H1 (cell line): ENCODE measurements around the gene F10. TPM values are rescaled to one million over a fixed set of nuclear protein-coding genes. Genes with fewer than 3 reads are reported as not detected.

Experiments used
- ATF3 ChIP-seq: IDR thresholded peaks from 2 replicates; pipeline ENCODE4 v1.6.1; 2011; ENCODE audit warnings: low read depth, mild to moderate bottlenecking, low read length; ENCODE audit not compliant: insufficient read depth
- BRCA1 ChIP-seq: IDR thresholded peaks from 2 replicates; pipeline ENCODE4 v1.6.1; 2012; ENCODE audit warnings: low read depth, low read length, improper control_type of control experiment
- CHD2 ChIP-seq: IDR thresholded peaks from 2 replicates; pipeline ENCODE4 v1.6.1; 2012; ENCODE audit warnings: low read length, improper control_type of control experiment
- CHD7 ChIP-seq: fragments of 300-600 bp; sonication (generic); IDR thresholded peaks from 2 replicates; pipeline ENCODE4 v1.7.1; 2012; ENCODE audit warnings: low read length, moderate library complexity, mild to moderate bottlenecking, inconsistent platforms; ENCODE audit not compliant: insufficient replicate concordance
- EGR1 ChIP-seq: IDR thresholded peaks from 2 replicates; pipeline ENCODE4 v1.6.1; 2011; ENCODE audit warnings: low read depth, low read length, borderline replicate concordance
- HDAC2 ChIP-seq, 2 experiments: fragments of 300-600 bp in 1 of 2; sonication (generic) in 1 of 2; IDR thresholded peaks; 2 replicates each; pipeline ENCODE4 v1.6.1; 2011 to 2012; ENCODE audit warnings: low read depth in 2 of 2, low read length in 2 of 2, mild to moderate bottlenecking in 2 of 2, moderate library complexity in 2 of 2, borderline replicate concordance in 1 of 2, inconsistent platforms in 1 of 2
- JUND ChIP-seq: IDR thresholded peaks from 2 replicates; pipeline ENCODE4 v1.6.1; 2011; ENCODE audit warnings: mild to moderate bottlenecking, improper control_type of control experiment, low read length
- MAFK ChIP-seq: IDR thresholded peaks from 2 replicates; pipeline ENCODE4 v1.6.1; 2012; ENCODE audit warnings: low read depth, mild to moderate bottlenecking, improper control_type of control experiment, low read length
- RFX5 ChIP-seq: IDR thresholded peaks from 2 replicates; pipeline ENCODE4 v1.6.1; 2011; ENCODE audit warnings: low read depth, low read length, improper control_type of control experiment, borderline replicate concordance
- RNF2 ChIP-seq: fragments of 200-900, 300-1000 bp; sonication (generic); IDR thresholded peaks from 2 replicates; pipeline ENCODE4 v1.7.1; 2016; ENCODE audit warnings: borderline replicate concordance, low read depth, mild to moderate bottlenecking, antibody characterized with exemption, low read length; ENCODE audit not compliant: poor library complexity, severe bottlenecking; ENCODE audit errors: missing control alignments
- TBP ChIP-seq: IDR thresholded peaks from 2 replicates; pipeline ENCODE4 v1.6.1; 2011; ENCODE audit warnings: low read depth, low read length, improper control_type of control experiment
- polyA plus RNA-seq, 7 experiments: library from polyadenylated mRNA; depleted of rRNA in 3 of 7; stranded (reverse) in 5 of 7; unstranded in 2 of 7; fragments of >200 nt in 5 of 7; fragments of 200-250 nt in 2 of 7; gene quantifications; 1 replicate in 5 of 7; 2 replicates in 1 of 7; 4 replicates in 1 of 7; pipeline versions ENCODE4 v1.2.1 to v1.2.3, GENCODE V29; 2011 to 2013; ENCODE audit warnings: missing spikeins in 2 of 7, mixed read lengths in 2 of 7
- total RNA-seq: library from RNA; stranded (reverse); fragmentation: NEBNext Ultra II Directional; extraction: Animal tissue kit (Norgen Biotek cat#: 25700); gene quantifications from 2 replicates; pipeline ENCODE4 v1.2.1, GENCODE V29; 2021

The F10 gene
- total and polyA plus RNA-seq, 2 of the 8 experiments (the other 6 are each of a cell fraction or from before 2014, with no cell fraction given), result 2.0 to 4.2 TPM

GRCh38 chr13:113139577-113139976 is 17.0 kb downstream of the F10 start (continued):
- TF ChIP-seq CHD7, result no peak
- TF ChIP-seq EGR1, result no peak
- TF ChIP-seq CHD2, result no peak
- no peak for TF ChIP-seq BRCA1
- TF ChIP-seq ATF3, result no peak
- TF ChIP-seq HDAC2 (IDR thresholded peaks at IDR 0.05; ENCODE audit: borderline replicate concordance in 1 of 2, low read depth in 2 of 2, low read length in 2 of 2), result no peak
- no peak for TF ChIP-seq TBP
- no peak for TF ChIP-seq JUND
- TF ChIP-seq RNF2, result no peak
- no peak for TF ChIP-seq RFX5
- no peak for TF ChIP-seq MAFK
